MM.1S (cell line): Measurements from ENCODE around the gene ANKRD24.

Experiments
- DNase-seq: peaks from one replicate; pipeline ENCODE4 v3.0.0-alpha.2; 2015
- H2AFZ ChIP-seq: fragments of 300-600 bp; sonication (generic); 2 replicates; pipeline ENCODE4 v1.6.0; 2016; ENCODE audit warnings: antibody characterized with exemption, low read length
- H3F3A ChIP-seq: fragments of 300-600 bp; sonication (generic); 2 replicates; pipeline ENCODE4 v1.6.1; 2016; ENCODE audit warnings: mild to moderate bottlenecking, antibody characterized with exemption, low read length, moderate library complexity, mixed read lengths; ENCODE audit not compliant: insufficient read depth
- H3K27ac ChIP-seq: fragments of 300-600 bp; sonication (generic); 2 replicates; pipeline ENCODE4 v1.5.1; 2016; ENCODE audit warnings: mild to moderate bottlenecking, low read length
- H3K27me3 ChIP-seq: fragments of 300-600 bp; sonication (generic); replicated peaks from 2 replicates; pipeline ENCODE4 v1.6.0; 2016; ENCODE audit warnings: low read length; ENCODE audit not compliant: insufficient read depth
- H3K36me3 ChIP-seq: fragments of 300-600 bp; sonication (generic); replicated peaks from 2 replicates; pipeline ENCODE4 v1.6.1; 2016; ENCODE audit warnings: mild to moderate bottlenecking, low read length, mixed read lengths; ENCODE audit not compliant: insufficient read depth
- H3K4me1 ChIP-seq: fragments of 300-600 bp; sonication (generic); 2 replicates; pipeline ENCODE4 v1.6.1; 2016; ENCODE audit warnings: low read length, mixed read lengths
- H3K4me2 ChIP-seq: fragments of 300-600 bp; sonication (generic); 2 replicates; pipeline ENCODE4 v1.6.0; 2016; ENCODE audit warnings: low read depth, low read length
- H3K4me3 ChIP-seq: fragments of 300-600 bp; sonication (generic); 2 replicates; pipeline ENCODE4 v1.5.1; 2016; ENCODE audit warnings: low read length, mixed read lengths
- H3K79me2 ChIP-seq: fragments of 300-600 bp; sonication (generic); 2 replicates; pipeline ENCODE4 v1.6.1; 2016; ENCODE audit warnings: mixed run types, low read length, mixed read lengths
- H3K9ac ChIP-seq: fragments of 300-600 bp; sonication (generic); 2 replicates; pipeline ENCODE4 v1.6.1; 2016; ENCODE audit warnings: low read length, mixed read lengths
- H3K9me2 ChIP-seq: fragments of 300-600 bp; sonication (generic); replicated peaks from 2 replicates; pipeline ENCODE4 v1.6.1; 2016; ENCODE audit warnings: mild to moderate bottlenecking, low read length, mixed read lengths; ENCODE audit not compliant: insufficient read depth
- H3K9me3 ChIP-seq: fragments of 300-600 bp; sonication (generic); replicated peaks from 2 replicates; pipeline ENCODE4 v1.6.1; 2016; ENCODE audit warnings: mild to moderate bottlenecking, low read length, mixed read lengths; ENCODE audit not compliant: insufficient read depth
- H4K20me1 ChIP-seq: fragments of 300-600 bp; sonication (generic); 2 replicates; pipeline ENCODE4 v1.6.1; 2016; ENCODE audit warnings: mild to moderate bottlenecking, low read length, moderate library complexity, mixed read lengths; ENCODE audit not compliant: insufficient read depth
- CTCF ChIP-seq: fragments of 300-600 bp; sonication (generic); IDR thresholded peaks from 2 replicates; pipeline ENCODE4 v1.5.1; 2016; ENCODE audit warnings: antibody characterized with exemption, low read length, mixed read lengths
- EZH2 ChIP-seq: fragments of 300-600 bp; sonication (generic); optimal IDR thresholded peaks from 2 replicates; pipeline ENCODE3; 2017; ENCODE audit warnings: low read depth, mild to moderate bottlenecking, antibody characterized with exemption, low read length, mixed read lengths
- EZH2phosphoT487 ChIP-seq: fragments of 300-600 bp; sonication (generic); IDR thresholded peaks from 2 replicates; pipeline ENCODE4 v1.6.1; 2018; ENCODE audit warnings: antibody characterized with exemption, low read length

The ANKRD24 gene

GRCh38 chr19:4224470-4224869, 42.0 kb downstream of the ANKRD24 start:
- no peak overlapping the region for H3K4me2 ChIP-seq
- H2AFZ ChIP-seq = no peak overlapping the region
- no peak for DNase-seq
- H3K27me3 ChIP-seq = peaks cover 89% of the 10 kb centered on the region
- H3F3A ChIP-seq = no peaks in the 10 kb centered on the region
- no peak overlapping the region for H3K9ac ChIP-seq
- H4K20me1 ChIP-seq = no peaks in the 10 kb centered on the region
- H3K27ac ChIP-seq = no peak overlapping the region
- H3K4me1 ChIP-seq = no peaks in the 10 kb centered on the region
- no peaks in the 10 kb centered on the region for H3K9me3 ChIP-seq
- no peaks in the 10 kb centered on the region for H3K79me2 ChIP-seq
- no peaks in the 10 kb centered on the region for H3K36me3 ChIP-seq
- TF ChIP-seq EZH2phosphoT487 (no peak), CTCF (no peak), EZH2 (no peak)
- no peak overlapping the region for H3K4me3 ChIP-seq
- no peaks in the 10 kb centered on the region for H3K9me2 ChIP-seq

- Histone ChIP-seq H3K27me3 (peaks cover 90% of the 10 kb centered on the region), H3K4me2 (no peak overlapping the region), H3K27ac (no peak overlapping the region), H4K20me1 (no peaks in the 10 kb centered on the region), H3K79me2 (no peaks in the 10 kb centered on the region), H3K9me3 (no peaks in the 10 kb centered on the region), H3K4me3 (no peak overlapping the region), H3K9ac (no peak overlapping the region), H3F3A (no peaks in the 10 kb centered on the region), H3K4me1 (no peaks in the 10 kb centered on the region), H3K36me3 (no peaks in the 10 kb centered on the region), H3K9me2 (no peaks in the 10 kb centered on the region), H2AFZ (no peak overlapping the region)
- TF ChIP-seq CTCF (no peak), EZH2phosphoT487 (no peak), EZH2 (no peak)
- DNase-seq = no peak
Measured at GRCh38 chr19:4225885-4226284, 43.4 kb downstream of the ANKRD24 start.

GRCh38 chr19:4227771-4228170, 45.3 kb downstream of the ANKRD24 start:
- TF ChIP-seq EZH2phosphoT487 (no peak), EZH2 (no peak), CTCF (no peak)
- Histone ChIP-seq H2AFZ (no peak overlapping the region), H3K9me3 (no peaks in the 10 kb centered on the region)

More at GRCh38 chr19:4227771-4228170, 45.3 kb downstream of the ANKRD24 start:
- H3K27me3 ChIP-seq = peaks cover 90% of the 10 kb centered on the region
- no peak overlapping the region for H3K4me2 ChIP-seq
- no peak overlapping the region for H3K9ac ChIP-seq
- no peak overlapping the region for H3K27ac ChIP-seq
- no peak overlapping the region for H3K4me3 ChIP-seq
- no peaks in the 10 kb centered on the region for H4K20me1 ChIP-seq
- H3K36me3 ChIP-seq = no peaks in the 10 kb centered on the region
- no peak for DNase-seq
- no peaks in the 10 kb centered on the region for H3K4me1 ChIP-seq
- no peaks in the 10 kb centered on the region for H3F3A ChIP-seq
- no peaks in the 10 kb centered on the region for H3K79me2 ChIP-seq
- no peaks in the 10 kb centered on the region for H3K9me2 ChIP-seq
